ENCODE measurements around the gene NMRK1.
A peak's percentile ranks its signal among the peaks of the same experiment; 100 is the strongest.

The NMRK1 gene

GRCh38 chr9:75101004-75101588 is 13.1 kb upstream of the NMRK1 start:
- no peak for DNase-seq

- no peak for DNase-seq
These were observed 8.8 kb upstream of the NMRK1 start for GRCh38 chr9:75096796-75097195.

- no peak for DNase-seq
These were observed 4.8 kb upstream of the NMRK1 start for GRCh38 chr9:75092766-75093165.

DNA sequence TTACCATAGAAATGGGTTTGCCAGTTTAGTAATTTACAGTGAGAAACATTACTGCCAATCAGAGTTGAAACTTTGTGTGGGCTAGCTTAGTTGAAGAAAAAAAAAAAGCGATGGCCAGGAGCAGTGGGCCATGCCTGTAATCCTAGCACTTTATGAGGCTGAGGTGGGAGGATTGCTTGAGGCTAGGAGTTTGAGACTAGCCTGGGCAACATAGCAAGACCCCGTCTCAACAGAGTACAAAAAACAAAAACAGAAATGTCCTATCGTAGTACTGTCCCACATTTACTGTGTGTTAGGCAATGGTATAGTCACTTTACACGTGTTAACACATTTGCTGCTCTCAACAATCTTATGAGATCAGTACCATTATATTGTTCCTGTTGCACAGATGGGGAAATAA is 2.6 kb upstream of the NMRK1 start:
- no peak for DNase-seq

DNA sequence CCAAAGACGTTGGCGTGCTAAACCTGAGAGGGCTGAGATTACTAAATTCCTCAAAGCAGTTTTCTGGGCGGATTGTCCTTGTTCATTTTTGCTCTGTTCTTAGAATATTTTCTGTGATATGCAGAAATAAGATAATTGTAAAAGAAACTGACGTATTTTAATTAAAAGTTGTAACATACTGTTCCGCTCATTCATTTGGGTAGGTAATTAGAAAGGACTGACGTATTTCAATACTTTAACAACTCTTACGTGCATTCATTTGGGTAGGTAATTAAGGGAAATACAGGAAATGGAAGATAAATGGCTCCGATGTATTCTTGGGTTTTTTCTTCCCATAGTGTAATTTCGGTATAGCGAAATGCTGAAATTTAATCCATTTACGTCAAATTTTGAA is 1.4 kb upstream of the NMRK1 start:
- no peak for DNase-seq

- DNase-seq = peak; percentile 37 to 47
These were observed 854 bp upstream of the NMRK1 start for GRCh38 chr9:75088646-75089372.

GRCh38 chr9:75087289-75087823 is 599 bp downstream of the NMRK1 start:
- peak in 1 of 2 experiments; percentile 27 for DNase-seq

- DNase-seq = no peak
These were observed 1.2 kb downstream of the NMRK1 start for GRCh38 chr9:75086541-75087288.

GRCh38 chr9:75085640-75086039 is 2.3 kb downstream of the NMRK1 start:
- DNase-seq = no peak

DNA sequence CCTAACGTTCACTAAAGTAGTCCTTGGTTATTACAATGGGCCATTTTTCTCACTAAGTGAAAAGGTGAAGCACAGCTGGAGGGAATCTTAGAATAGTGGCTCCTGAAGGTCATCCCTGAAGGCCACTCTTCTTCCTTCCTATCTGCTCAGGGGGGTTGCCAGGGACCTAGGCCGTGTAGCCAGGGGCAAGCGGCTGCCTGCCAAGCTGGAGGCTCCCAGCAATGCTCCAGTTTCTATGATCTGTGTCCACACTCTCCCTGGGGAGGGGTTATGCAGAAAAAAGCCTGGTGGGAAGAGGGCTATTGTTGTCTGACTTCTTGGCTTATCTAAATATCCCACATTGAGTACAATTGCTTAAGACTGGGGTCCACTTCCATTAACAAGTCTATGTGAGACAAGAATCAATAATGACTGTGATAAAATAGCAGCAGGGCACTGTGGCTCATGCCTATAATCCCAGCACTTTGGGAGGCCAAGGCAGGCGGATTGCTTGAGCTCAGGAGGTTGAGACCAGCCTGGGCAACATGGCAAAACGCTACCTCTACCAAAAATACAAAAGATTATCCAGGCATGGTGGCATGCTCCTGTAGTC is 3.8 kb downstream of the NMRK1 start:
- DNase-seq = no peak

DNA sequence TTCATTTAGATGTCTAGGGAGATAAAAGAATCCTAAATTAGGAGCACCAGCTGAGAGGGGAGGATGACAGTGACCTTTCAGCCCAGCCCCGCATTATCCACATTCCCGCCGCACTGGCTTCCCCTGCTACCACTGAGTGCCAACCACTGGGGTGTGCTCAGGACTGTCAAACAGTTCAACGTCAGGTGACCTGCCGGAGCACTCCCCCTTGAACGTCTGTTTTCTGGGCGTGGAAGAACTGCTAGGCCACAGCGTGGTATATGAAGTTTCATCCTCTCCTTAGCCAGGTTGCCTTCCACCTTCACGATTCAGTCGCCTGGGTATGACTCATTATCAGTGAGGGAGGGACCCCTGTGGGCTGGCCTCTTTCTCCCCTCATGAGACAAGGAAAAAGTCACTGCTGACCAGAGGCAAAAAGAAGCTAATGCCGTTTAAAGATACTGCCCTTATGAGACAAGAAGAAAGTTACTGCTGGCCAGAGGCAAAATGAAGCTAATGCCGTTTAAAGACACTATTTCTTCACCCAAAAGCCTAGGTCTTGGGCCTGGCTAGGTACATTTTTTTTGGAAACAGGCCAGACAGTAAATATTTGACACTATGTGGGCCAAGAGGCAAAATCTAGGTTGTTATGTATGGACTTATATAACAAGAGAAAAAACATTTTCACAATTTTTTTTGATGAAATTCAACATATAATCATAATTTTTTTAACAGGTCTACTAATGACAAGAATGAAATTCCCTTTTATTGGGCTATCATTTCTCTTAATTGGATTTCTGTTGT is 4.6 kb downstream of the NMRK1 start:
- DNase-seq = peak in 1 of 2 experiments; percentile 26

DNA sequence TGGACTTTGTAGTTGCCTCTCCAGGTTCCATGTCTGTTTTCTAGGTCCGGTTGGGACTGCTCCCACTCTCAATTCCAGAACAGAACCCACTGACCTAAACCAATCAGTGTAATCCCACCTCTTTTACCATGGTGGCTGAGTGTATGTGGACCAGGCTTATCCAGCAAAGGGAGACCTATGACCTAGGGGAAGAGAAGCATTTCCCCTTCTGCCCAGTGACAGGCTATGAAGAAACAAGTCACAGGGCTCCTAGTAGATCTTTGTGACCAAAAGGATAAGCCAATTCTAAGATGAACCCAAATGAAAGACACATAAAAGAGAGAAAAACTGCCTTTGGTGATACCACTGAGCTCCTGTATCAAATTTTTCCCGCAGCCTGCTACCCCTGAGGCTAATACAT is 6.3 kb downstream of the NMRK1 start:
- no peak for DNase-seq

DNA sequence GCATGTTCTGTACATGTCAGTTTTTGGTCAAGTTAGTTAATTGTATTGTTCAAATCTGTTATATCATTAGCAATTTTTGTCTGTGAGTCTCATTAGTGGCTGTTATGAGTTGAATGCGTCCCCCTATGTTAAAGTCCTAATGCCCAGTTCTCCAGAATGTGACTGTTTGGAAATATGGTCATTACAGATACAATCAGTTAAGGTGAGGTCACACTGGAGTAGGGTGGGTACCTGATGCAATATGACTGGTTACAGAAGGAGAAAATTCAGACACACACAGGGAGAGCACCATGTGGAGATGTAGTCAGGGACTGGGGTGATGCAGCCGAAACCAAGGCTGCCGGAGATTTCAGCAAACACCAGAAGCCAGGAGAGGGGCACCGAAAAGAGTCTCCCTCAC is 15.1 kb downstream of the NMRK1 start:
- no peak for DNase-seq

GRCh38 chr9:75071530-75072122 is 16.3 kb downstream of the NMRK1 start:
- peak; percentile 74 to 77 for DNase-seq

DNA sequence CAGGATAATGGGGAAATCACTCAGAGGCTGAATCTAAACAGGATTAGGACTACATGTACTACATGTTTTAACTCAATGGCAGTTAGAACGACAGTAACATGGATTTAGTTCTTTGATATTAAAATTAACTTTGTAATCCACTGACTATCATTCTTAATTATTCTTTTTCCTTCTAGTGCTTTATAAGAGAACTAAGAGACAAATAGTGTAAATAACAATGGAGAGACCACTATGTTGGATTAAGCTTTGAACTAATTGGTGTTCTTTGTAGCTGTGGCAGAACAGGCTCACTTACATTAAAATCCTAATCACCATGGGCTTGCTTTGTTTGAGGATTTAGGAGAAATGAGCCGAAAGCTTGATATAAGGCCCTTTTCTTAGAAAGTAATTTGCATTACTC is 18.8 kb downstream of the NMRK1 start:
- DNase-seq = no peak

DNA sequence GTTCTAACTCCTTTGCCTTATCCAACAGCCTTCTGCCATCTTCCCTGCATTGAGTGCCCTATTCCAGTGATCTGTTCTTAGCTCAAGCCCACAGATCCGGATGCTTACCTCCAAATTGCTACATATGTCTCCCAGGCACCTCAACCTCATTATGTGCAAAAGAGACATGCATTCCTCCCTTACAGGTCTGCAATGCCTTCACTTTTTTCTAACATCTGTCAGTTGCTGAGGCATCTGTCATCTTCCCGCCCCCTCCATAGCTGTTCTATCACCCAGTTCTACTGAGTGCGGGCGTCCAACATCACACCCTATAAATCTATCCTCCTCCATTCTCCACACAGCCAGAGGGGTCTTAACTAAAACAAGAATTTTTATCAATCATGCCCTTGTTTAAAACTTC is 20.1 kb downstream of the NMRK1 start:
- DNase-seq = no peak

DNA sequence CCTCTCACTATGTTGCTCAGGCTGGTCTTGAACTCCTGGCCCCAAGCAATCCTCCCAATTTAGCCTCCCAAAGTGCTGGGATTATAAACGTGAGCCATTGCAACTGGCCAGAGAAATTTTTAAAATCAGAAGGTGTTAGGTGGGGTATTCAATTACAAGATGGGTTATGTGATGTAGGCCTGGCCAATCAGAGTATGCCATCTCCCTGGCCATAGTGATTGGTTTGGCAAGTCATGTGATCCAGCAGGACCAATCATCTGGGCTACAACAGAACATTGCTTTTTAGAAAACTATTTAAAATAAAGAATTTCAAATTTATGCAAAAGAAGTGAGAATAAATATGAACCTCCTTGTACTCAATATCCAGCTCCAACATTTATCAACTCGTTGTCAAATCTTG is 22.4 kb downstream of the NMRK1 start:
- no peak for DNase-seq

DNA sequence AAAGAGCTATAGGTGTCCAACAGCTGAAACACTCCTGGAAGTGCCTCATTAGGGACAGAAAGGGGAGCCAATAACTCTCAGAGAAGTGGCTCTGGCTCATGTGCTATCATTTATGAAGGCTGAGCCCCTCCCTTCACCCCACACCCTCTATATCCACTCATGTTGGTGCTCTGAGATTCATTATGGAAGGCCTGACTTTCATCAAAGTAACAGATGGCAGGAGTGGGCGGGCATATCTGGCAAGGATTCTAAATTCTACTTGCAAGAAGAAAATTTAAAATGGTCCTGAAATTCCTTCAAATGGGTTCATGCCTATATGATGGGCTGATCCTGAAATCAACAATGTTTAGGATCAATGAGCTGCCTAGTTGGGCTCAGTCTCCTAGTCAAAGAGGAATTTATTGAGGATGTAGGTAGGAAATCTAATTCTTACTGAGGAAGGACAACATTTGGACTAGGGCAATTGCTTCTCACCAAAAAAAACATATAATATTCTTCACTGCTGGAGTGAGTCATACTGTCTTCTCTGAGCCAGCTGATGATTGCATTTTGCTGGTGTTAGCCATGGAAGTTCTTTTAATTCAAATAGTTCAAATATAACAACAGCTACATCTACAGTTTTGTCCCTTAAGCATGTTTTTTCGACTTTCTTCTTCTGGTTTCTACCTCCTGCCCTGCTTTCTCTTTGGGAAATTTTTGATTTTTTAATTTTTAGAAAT is 23.5 kb downstream of the NMRK1 start:
- no peak for DNase-seq

DNA sequence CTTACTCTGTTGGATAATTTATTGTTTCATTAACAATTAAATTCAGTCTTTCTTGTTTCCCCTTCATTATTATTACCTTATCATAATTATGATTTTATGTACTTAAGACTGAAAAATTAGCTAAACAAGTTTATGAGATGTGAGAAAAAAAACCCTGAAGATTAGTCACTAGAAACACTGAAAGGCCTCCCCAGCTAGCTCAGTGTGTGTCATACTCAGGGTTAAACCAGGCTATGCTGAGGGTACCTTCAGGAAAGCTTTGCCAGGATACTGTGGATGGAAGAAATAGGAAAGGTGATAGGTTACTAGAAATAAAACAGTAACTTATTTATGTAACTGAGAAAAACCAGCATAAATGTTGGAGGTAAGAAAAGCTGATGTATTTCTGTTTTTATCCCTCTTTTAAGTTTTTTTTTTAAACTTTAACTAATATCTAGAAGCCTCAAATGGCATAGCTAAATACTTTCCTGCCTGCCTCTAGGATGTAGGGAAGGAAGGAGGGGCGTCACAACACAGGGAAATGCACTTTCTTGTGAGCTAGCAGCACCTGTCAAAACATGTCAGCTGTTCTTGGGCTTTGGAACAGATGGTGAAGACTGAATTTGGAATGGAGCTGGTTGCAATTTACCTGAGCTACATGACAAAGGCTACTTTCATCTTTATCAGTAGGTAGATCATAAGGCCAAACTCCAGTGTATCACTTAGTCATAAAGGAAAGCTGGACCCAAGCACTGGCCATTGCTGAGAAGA is 24.2 kb downstream of the NMRK1 start:
- DNase-seq = no peak

GRCh38 chr9:75061169-75061568 is 26.8 kb downstream of the NMRK1 start:
- DNase-seq = no peak

Data from activated CD4-positive, alpha-beta T cell treated with anti-CD3 and anti-CD28 coated beads, Interleukin-2, amount 50 U/mL, for 4 hours (primary cell).